GM19468 (cell line): ENCODE measurements around the gene NPIPA1.
"Not testable (repeated sequence)": the region's sequence is repeated elsewhere in the genome, so short reads cannot be mapped to it uniquely, and the experiment has no call there.

Source experiments
- ATAC-seq: cut with Tn5 transposase; IDR thresholded peaks from one replicate; pipeline ENCODE4 v1.9.1; 2021; ENCODE audit warnings: mild to moderate bottlenecking, moderate library complexity, moderate number of reproducible peaks; ENCODE audit not compliant: unreplicated experiment; ENCODE audit errors: extremely low read depth

NPIPA1 gene

DNA sequence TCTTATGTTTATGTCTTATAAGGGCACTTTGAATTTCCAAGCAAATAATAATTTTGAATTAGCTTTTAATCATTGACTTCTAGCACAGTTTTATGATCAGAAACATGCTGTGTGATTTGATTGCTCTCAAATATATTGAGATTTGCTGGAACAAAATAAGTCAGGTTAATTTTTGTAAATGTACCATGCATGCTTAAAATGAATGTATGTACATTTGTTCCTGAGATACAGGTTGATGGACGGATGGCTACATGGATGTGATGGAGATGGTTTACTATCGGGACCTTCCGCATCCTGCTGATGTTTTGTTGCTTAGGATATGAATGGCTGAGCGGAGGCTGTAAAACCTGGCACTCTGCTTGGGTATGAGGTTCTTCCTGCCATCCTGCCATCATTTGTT, at the start of gene NPIPA1:
Gene NPIPA1, plus strand, starts transcription at position 301 of the 400 bp plus-strand sequence. Its CDS starts 0 bp downstream, at position 301.
- ATAC-seq, result not testable (repeated sequence)

DNA sequence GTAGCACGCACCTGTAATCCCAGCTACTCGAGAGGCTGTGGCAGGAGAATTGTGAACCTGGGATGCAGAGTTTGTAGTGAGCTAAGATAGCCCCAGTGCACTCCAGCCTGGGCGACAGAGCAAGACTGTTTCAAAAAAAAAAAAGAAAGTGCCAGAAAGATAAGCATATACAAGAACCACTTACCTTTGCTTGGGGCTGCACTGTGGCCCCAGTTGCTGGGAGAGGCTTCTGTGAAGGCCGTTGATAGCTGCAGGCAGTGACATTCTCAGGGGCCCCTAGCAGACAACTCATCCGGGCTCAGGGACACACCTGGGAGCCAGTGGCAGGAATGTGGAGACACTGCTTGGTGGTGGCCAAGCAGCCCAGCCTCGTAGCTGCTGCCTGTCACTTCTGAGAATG, 45.1 kb upstream of the NPIPA1 start:
- not testable (repeated sequence) for ATAC-seq

DNA sequence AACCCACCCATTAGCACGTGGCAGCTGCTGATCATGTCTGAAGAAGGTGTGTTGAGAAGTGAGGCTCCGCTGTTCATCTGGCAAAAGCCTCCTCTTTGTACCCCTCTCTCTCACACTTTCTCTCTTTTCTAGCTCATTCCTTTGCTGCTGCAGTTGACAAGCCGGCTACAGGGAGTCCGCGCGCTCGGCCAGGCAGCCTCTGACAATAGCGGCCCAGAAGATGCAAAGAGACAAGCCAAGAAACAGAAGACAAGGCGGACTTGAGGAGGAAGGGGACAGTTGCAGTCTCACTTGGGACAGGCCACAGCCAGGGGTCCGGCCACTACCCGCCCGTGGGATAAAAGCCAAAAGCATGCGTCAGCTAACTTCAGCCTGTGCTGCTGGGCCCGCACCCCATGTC, 41.9 kb upstream of the NPIPA1 start:
- not testable (repeated sequence) for ATAC-seq

DNA sequence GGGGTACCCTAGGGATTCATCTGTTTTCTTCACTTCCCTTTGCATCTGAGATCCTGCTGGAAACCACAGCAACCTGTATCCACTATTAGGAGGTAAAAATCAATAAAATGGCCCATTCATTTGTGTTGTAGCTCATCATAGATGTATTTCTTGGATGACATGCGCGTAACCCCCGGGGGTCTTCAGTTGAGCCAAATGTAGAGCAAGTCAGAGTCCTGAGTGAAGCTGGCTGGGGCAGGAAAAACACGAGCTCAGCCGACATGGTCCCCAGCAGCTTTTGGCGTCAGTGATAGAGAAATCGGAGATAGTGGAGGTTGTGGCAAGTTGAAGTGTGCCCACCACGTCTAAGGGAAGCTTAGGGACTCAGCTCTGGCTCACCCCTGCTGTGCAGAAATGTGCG, 41.2 kb upstream of the NPIPA1 start:
- not testable (repeated sequence) for ATAC-seq

DNA sequence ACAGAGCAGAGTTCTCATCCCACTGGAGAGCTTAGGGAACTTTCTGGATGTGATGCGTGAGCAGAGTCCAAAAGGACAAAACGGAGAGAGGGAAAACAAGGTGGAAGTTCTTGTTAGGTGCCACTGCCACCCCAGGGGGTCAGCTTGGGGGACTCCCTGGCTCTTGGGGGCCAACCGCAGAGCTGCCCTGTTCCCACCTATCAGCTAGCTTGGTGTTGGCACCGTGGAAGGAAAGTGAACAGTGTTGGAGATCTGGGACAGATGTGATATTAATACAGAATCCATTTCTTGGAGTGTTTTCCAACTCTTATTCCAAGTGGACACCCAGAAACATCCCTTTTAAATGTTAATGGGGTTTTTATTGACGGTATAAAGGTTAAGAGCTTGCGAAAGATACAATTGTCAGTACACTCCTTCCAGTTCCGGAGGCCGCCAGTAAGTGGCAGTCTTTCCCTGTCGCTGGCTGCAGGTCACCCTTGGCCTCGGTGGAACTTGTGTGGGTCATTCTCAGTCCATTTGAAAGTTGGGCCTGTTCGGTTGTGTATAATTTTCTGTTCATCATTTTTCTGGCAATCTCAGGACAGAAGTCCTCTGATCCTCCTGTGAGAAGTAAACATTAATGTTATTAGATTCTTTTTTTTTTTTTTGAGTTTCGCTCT, 40.1 kb upstream of the NPIPA1 start:
- ATAC-seq, result not testable (repeated sequence)

DNA sequence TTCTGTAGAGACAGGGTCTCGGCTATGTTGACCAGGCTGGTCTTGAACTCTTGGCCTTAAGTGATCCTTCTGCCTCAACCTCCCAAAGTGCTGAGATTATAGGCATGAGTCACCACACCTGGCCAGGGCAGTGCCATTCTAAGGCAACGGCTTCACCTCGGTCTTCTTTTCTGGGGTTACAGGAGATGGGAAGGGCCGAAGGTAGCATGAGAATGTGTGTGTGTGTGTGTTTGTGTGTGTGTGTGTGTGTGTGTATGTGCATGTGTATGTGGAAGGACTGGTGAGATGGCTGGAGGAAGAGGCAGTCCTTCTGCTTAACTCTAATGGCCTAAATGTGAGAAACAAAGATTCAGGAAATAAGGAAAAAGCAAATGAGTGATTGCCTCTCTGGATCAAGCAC, 39.1 kb upstream of the NPIPA1 start:
- not testable (repeated sequence) for ATAC-seq

DNA sequence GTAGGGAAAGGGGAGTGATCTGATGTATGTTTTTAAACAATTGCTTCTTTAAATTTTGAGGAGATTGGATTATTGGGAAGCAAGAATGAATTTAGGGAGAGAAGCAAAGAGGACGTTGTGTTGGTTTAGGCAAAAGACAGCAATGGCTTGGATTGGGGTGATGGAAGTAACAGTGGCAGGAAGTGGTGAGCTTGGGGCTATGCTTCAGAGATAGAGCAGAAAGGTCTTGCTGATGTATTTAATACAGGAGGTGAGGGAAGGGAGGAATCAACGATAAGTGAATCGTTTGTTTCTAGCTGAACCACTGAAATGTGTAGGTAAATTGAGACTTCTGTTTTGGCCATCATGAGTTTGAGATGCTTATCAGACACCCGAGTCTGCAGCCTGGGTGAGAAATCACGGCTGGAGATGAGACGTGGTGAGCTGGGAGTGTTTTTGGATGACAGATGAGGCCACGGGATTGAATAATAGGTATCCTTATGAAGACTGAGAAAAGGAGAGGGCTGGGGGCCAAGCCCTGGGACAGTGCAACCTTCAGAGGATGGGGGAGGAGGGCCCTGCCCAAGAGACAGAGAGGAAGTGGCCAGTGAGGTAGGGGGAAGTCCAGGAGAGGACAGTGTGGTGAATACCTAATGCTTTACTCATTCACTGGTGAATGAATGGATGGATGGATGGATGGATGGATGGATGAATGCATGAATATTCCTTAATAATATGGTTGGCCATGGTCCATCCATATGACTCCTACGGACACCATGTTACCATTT, 33.9 kb upstream of the NPIPA1 start:
- not testable (repeated sequence) for ATAC-seq

DNA sequence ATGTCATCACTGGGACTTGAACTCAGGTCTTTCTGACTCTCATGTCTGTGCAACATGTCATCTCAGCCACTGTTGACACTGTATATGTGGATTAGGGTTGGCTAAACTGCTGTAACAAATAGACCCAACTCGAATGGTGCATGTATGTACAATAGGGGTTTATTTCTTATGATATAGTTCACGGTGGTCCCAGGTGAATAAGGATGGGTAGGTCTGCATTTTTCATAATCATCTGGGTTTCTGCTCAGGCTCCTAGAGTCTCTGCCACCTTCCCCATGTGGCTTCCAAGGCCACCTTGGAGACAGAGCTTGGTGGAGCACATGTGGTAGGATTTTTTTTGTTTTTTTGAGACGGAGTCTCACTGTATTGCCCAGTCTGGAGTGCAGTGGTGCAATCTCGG, 27.5 kb upstream of the NPIPA1 start:
- not testable (repeated sequence) for ATAC-seq

DNA sequence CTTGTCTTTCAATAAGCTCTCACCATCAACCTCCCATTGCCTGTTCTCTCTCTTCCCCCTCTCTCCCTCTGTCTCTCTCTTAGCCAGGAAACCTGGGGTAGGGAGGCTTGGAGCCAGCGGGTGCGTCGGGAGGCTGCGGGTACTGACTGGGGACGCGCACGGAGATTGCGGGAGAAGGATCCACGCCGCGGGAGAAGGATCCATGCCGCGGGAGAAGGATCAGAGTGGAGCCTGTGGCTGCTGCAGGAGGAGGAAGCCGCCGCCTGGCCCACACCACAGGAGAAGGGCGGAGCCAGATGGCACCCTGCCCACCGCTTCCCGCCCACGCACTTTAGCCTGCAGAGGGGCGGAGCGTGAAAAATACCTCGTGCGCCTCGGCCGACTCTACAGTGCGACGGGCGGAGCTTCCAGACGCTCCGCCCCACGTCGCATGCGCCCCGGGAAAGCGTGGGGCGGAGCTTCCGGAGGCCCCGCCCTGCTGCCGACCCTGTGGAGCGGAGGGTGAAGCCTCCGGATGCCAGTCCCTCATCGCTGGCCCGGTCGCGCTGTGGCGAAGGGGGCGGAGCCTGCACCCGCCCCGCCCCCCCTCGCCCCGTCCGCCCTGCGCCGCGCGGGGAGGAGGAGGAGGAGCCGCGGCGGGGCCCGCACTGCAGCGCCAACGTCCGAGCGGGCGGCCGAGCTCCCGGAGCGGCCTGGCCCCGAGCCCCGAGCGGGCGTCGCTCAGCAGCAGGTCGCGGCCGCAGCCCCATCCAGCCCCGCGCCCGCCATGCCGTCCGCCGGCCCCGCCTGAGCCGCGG, 26.2 kb upstream of the NPIPA1 start:
- ATAC-seq, result not testable (repeated sequence)

DNA sequence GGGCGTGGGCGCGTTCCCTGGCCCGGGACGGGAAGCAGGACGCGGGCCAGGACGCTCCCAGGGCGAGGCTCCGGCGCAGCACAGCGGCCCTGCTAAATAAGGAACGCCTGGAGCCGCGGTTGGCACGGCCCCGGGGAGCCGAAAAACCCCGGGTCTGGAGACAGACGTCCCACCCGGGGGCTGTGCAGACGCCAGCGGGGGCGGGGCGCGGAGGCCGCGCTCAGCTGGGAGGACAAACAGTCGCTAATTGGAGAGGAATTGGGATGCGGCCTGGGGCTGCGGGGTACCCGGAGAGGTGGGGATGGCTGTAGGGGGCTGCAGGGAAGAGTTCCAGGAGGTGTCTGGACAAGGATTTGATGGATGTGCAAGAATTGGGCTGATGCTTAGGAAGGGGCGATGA, 25.3 kb upstream of the NPIPA1 start:
- not testable (repeated sequence) for ATAC-seq

DNA sequence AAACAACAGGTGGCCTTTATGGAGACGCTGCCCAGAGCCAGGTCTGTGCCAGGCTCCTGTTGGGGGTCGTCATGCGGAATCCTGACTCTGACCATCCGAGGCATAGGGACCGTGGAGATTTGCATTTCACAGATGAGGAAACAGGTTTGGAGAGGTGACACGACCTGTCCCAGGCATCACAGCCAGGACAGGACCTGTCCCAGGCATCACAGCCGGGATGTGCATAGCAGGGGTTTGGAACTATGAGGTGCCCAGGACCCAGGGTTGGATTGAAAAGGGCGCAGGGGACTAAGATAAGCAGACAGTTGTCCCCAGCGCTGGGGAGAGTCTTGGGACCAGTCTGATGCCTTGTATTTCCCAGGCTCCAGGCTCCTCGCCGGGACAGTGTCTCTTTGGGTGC, 24.7 kb upstream of the NPIPA1 start:
- not testable (repeated sequence) for ATAC-seq

DNA sequence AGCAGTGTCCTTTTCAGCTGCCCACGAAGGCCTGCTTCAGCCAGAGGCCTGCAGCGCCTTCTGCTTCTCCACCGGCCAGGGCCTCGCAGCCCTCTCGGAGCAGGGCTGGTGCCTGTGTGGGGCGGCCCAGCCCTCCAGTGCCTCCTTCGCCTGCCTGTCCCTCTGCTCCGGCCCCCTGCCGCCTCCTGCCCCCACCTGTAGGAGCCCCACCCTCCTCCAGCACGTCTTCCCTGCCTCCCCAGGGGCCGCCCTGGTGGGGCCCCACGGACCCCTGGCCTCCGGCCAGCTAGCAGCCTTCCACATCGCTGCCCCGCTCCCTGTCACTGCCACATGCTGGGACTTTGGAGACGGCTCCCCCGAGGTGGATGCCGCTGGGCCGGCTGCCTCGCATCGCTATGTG, 18.7 kb upstream of the NPIPA1 start:
- not testable (repeated sequence) for ATAC-seq

DNA sequence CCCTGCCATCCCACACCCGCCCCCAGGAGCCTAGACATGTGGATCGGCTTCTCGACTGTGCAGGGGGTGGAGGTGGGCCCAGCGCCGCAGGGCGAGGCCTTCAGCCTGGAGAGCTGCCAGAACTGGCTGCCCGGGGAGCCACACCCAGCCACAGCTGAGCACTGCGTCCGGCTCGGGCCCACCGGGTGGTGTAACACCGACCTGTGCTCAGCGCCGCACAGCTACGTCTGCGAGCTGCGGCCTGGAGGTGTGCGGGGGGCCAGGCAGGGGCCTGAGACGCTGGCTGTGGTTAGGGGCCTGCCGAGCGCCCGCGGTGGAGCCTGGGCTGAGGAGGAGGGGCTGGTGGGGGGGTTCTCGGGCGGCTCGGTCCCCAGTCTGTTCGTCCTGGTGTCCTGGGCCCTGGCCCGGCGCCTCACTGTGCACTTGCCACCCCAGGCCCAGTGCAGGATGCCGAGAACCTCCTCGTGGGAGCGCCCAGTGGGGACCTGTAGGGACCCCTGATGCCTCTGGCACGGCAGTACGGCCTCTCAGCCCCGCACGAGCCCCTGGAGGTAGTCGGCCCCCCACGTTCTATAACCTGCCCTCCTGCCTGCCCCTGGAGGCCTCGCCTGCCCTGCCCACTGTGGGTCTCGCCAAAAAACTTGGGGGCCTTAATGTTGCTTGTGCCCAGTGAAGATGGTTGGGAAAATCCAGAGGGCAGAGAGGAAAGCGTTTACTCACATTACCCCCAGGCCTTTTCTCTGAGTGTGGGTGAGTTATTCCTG, 17.2 kb upstream of the NPIPA1 start:
- not testable (repeated sequence) for ATAC-seq

DNA sequence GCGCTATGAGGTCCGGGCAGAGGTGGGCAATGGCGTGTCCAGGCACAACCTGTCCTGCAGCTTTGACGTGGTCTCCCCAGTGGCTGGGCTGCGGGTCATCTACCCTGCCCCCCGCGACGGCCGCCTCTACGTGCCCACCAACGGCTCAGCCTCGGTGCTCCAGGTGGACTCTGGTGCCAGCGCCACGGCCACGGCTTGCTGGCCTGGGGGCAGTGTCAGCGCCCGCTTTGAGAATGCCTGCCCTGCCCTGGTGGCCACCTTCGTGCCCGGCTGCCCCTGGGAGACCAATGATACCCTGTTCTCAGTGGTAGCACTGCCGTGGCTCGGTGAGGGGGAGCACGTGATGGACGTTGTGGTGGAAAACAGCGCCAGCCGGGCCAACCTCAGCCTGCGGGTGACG, 15.0 kb upstream of the NPIPA1 start:
- ATAC-seq, result not testable (repeated sequence)

DNA sequence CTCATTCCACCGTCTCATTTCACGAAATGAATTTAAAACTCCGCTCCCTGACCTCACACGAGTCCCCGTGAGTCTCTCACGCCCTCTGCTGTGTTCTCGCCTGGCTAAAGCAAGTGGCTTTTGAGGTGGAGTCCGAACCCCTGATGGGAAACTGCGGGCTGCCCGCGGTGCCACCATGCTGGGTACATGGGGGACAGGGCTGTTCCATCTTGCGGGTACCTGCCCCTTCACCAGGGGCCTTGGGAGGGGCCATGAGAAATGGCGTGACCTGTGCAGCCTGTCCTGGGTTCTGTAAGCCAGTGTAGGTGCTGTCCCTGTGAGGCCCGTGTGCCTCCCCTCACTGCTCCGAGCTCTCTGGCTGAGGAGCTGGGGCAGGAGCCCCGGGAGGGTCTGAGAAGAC, 14.3 kb upstream of the NPIPA1 start:
- ATAC-seq, result not testable (repeated sequence)

DNA sequence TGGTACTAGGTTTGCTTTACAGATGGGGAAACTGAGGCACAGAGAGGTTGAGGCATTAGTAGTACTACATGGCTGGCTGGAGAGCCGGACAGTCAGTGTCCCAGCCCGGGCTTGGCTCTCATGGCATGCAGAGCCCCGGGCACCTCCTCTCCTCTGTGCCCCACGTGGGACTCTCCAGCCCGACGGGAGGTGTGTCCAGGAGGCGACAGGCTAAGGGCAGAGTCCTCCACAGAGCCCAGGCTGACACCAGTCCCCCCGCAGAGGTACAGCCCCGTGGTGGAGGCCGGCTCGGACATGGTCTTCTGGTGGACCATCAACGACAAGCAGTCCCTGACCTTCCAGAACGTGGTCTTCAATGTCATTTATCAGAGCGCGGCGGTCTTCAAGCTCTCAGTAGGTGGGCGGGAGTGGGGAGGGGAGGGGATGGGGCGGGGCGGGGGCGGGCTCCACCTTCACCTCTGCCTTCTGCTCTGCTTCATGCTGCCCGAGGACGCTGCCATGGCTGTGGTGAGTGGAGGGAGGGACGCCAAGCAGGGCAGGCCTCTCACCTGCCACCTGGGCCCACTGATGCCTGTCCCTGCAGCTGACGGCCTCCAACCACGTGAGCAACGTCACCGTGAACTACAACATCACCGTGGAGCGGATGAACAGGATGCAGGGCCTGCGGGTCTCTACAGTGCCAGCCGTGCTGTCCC, 13.7 kb upstream of the NPIPA1 start:
- not testable (repeated sequence) for ATAC-seq

DNA sequence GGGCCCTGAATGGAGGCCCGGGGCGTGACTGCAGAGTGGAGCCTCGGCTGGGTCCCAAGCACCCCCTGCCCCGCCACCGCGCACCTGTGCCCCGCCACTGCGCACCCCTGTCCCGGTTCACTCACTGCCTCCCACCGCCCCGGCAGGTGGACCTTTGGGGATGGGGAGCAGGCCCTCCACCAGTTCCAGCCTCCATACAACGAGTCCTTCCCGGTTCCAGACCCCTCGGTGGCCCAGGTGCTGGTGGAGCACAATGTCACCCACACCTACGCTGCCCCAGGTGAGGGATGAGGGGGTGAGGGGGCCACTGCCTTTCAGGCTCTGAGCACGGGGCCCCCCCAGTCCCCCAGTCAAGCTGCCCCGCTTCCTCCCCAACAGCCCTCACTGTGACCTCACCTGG, 12.9 kb upstream of the NPIPA1 start:
- not testable (repeated sequence) for ATAC-seq

DNA sequence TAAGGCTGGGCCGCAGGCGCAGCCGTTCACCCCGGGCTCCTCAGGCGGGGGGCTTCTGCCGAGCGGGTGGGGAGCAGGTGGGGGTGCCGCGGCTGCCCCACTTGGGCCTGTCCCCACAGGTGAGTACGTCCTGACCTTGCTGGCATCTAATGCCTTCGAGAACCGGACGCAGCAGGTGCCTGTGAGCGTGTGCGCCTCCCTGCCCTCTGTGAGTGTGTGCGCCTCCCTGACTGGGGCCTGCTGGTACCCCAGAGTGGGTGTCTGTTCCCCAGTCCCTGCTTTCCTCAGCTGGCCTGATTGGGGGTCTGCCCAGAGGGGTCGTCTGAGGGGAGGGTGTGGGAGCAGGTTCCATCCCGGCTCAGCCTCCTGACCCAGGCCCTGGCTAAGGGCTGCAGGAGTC, 12.3 kb upstream of the NPIPA1 start:
- not testable (repeated sequence) for ATAC-seq

DNA sequence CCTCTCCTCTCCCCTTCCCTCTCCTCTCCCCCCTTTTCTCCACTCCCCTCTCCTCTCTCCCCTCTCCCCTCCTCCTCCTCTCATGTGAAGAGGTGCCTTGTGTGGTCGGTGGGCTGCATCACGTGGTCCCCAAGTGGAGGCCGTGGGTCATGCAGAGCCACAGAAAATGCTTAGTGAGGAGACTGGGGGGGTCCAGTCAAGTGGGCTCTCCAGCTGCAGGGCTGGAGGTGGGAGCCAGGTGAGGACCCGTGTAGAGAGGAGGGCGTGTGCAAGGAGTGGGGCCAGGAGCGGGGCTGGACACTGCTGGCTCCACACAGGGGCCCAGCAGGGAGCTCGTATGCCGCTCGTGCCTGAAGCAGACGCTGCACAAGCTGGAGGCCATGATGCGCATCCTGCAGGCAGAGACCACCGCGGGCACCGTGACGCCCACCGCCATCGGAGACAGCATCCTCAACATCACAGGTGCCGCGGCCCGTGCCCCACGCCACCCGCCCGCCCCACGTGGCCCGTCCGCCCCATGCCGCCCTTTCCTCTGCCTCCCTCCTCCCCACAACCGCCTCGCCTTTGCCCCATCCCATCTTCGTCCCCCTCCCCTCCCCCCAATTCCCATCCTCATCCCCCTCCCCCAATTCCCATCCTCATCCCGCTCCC, 9.1 kb upstream of the NPIPA1 start:
- not testable (repeated sequence) for ATAC-seq
